H1 (cell line): ENCODE results near the gene DDX18. TPM values are rescaled to one million over a fixed set of nuclear protein-coding genes. Genes with fewer than 3 reads are reported as not detected.

Experiments used
- CTCF ChIA-PET: fragments of 300-600 bp; sonication (Branson Sonifier 250); formaldehyde crosslinking; loops from one replicate; lab custom pipeline; 2021; ENCODE audit not compliant: partially characterized antibody; lab: Charles Lee
- POLR2A ChIA-PET: fragments of 300-600 bp; sonication (Branson Sonifier 250); formaldehyde crosslinking; loops from one replicate; lab custom pipeline; 2021; ENCODE audit warnings: inconsistent platforms; ENCODE audit not compliant: partially characterized antibody; lab: Charles Lee
- DNase-seq, 2 experiments: peaks; one replicate each; pipeline versions ENCODE4 v3.0.0 to v3.0.0-alpha.2; 2010 to 2022; ENCODE audit warnings: low spot score in 2 of 2, low read depth in 1 of 2, mixed read lengths in 1 of 2
- FAIRE-seq: peaks from 2 replicates; lab custom pipeline; 2011; peaks lifted over from hg19 to GRCh38; lab: Jason Lieb, UNC
- H2AFZ ChIP-seq: 2 replicates; pipeline ENCODE4 v1.8.1; 2012; ENCODE audit warnings: low read length, inconsistent platforms
- H2AK5ac ChIP-seq: 2 replicates; pipeline ENCODE4 v1.6.1; 2013; ENCODE audit warnings: low read depth, low read length
- H2BK120ac ChIP-seq: replicated peaks from 2 replicates; pipeline ENCODE3; 2013; ENCODE audit warnings: low read depth, low read length, inconsistent platforms
- H2BK12ac ChIP-seq: 2 replicates; pipeline ENCODE4 v1.6.1; 2013; ENCODE audit warnings: low read depth, low read length
- H2BK15ac ChIP-seq: 2 replicates; pipeline ENCODE4 v1.6.1; 2013; ENCODE audit warnings: low read length
- H2BK20ac ChIP-seq: 2 replicates; pipeline ENCODE4 v1.6.1; 2013; ENCODE audit warnings: low read length
- H2BK5ac ChIP-seq: 2 replicates; pipeline ENCODE4 v1.6.1; 2013; ENCODE audit warnings: low read depth, low read length
- H3K14ac ChIP-seq: 2 replicates; pipeline ENCODE4 v1.6.1; 2013; ENCODE audit warnings: inconsistent platforms; ENCODE audit not compliant: insufficient read length
- H3K18ac ChIP-seq: 2 replicates; pipeline ENCODE4 v1.6.1; 2013; ENCODE audit warnings: low read length; ENCODE audit errors: extremely low read depth
- H3K23ac ChIP-seq: 2 replicates; pipeline ENCODE4 v1.6.1; 2013; ENCODE audit warnings: inconsistent platforms; ENCODE audit not compliant: insufficient read length
- H3K23me2 ChIP-seq: 2 replicates; pipeline ENCODE4 v1.6.1; 2013; ENCODE audit warnings: low read depth, low read length
- H3K27ac ChIP-seq: 2 replicates; pipeline ENCODE4 v1.6.1; 2011; ENCODE audit warnings: low read depth, low read length, inconsistent platforms
- H3K27me3 ChIP-seq, 4 experiments: replicated peaks in 1 of 4; 1 replicate in 1 of 4; 2 replicates in 3 of 4; pipeline versions ENCODE4 v1.6.1 to v1.8.1; 2011 to 2013; ENCODE audit warnings: low read length in 3 of 4, mild to moderate bottlenecking in 3 of 4, inconsistent platforms in 2 of 4, mixed read lengths in 2 of 4, moderate library complexity in 1 of 4; ENCODE audit not compliant: control insufficient read depth in 3 of 4, insufficient read depth in 3 of 4; ENCODE audit errors: extremely low read depth in 1 of 4
- H3K36me3 ChIP-seq, 4 experiments: 2 replicates each; pipeline versions ENCODE4 v1.6.1 to v1.8.1; 2011 to 2013; ENCODE audit warnings: mild to moderate bottlenecking in 4 of 4, low read length in 3 of 4, moderate library complexity in 2 of 4, control low read depth in 1 of 4, inconsistent platforms in 1 of 4; ENCODE audit not compliant: insufficient read depth in 4 of 4, control insufficient read depth in 2 of 4
- H3K4ac ChIP-seq: replicated peaks from 2 replicates; pipeline ENCODE3; 2013; ENCODE audit warnings: low read length, low read depth, mixed read lengths, inconsistent platforms; ENCODE audit not compliant: insufficient read length
- H3K4me1 ChIP-seq, 4 experiments: replicated peaks in 1 of 4; 1 replicate in 1 of 4; 2 replicates in 3 of 4; pipeline versions ENCODE4 v1.6.1 to v1.8.1; 2011 to 2013; ENCODE audit warnings: low read length in 3 of 4, inconsistent platforms in 2 of 4, mixed read lengths in 1 of 4; ENCODE audit not compliant: insufficient read depth in 4 of 4, control insufficient read depth in 3 of 4
- H3K4me2 ChIP-seq, 2 experiments: 2 replicates each; pipeline versions ENCODE4 v1.6.1 to v1.8.1; 2011 to 2013; ENCODE audit warnings: low read depth in 2 of 2, low read length in 2 of 2, control low read depth in 1 of 2, inconsistent platforms in 1 of 2, mild to moderate bottlenecking in 1 of 2; ENCODE audit not compliant: insufficient read depth in 1 of 2
- H3K4me3 ChIP-seq, 4 experiments: fragments of 200-600, 300-600 bp in 1 of 4; sonication (generic), shearing (Covaris generic), sonication (Bioruptor Twin) in 1 of 4; 2 replicates each; pipeline versions ENCODE4 v1.5.1 to v1.8.1; 2011 to 2016; ENCODE audit warnings: low read length in 4 of 4, low read depth in 3 of 4, control low read depth in 2 of 4, inconsistent platforms in 2 of 4, mild to moderate bottlenecking in 2 of 4, mixed read lengths in 1 of 4, moderate library complexity in 1 of 4; ENCODE audit not compliant: insufficient read depth in 2 of 4; ENCODE audit errors: extremely low read depth in 1 of 4
- H3K56ac ChIP-seq: replicated peaks from 2 replicates; pipeline ENCODE3; 2013; ENCODE audit warnings: low read depth, mild to moderate bottlenecking, mixed read lengths, low read length, inconsistent platforms; ENCODE audit not compliant: insufficient read length
- H3K79me1 ChIP-seq: 2 replicates; pipeline ENCODE4 v1.6.1; 2013; ENCODE audit warnings: low read depth, low read length, control low read depth
- H3K79me2 ChIP-seq, 2 experiments: 2 replicates each; pipeline versions ENCODE4 v1.6.1 to v1.8.1; 2012 to 2013; ENCODE audit warnings: low read length in 2 of 2, mild to moderate bottlenecking in 2 of 2, inconsistent platforms in 1 of 2; ENCODE audit not compliant: insufficient read depth in 2 of 2, control insufficient read depth in 1 of 2
- H3K9ac ChIP-seq, 4 experiments: replicated peaks in 1 of 4; 1 replicate in 1 of 4; 2 replicates in 3 of 4; pipeline versions ENCODE4 v1.6.1 to v1.8.1; 2011 to 2013; ENCODE audit warnings: low read depth in 3 of 4, low read length in 3 of 4, control low read depth in 2 of 4, mild to moderate bottlenecking in 2 of 4, moderate library complexity in 2 of 4, inconsistent platforms in 1 of 4; ENCODE audit errors: extremely low read depth in 1 of 4
- H3K9me3 ChIP-seq, 2 experiments: 2 replicates each; pipeline versions ENCODE4 v1.6.1 to v1.8.1; 2012 to 2013; ENCODE audit warnings: mild to moderate bottlenecking in 2 of 2, moderate library complexity in 2 of 2, control low read depth in 1 of 2, inconsistent platforms in 1 of 2, low read depth in 1 of 2, low read length in 1 of 2, mixed read lengths in 1 of 2; ENCODE audit not compliant: insufficient read depth in 2 of 2
- H4K20me1 ChIP-seq, 2 experiments: replicated peaks in 1 of 2; 2 replicates each; pipeline versions ENCODE3 to v1.8.1; 2011 to 2013; ENCODE audit warnings: inconsistent platforms in 2 of 2, low read length in 2 of 2, mild to moderate bottlenecking in 1 of 2; ENCODE audit not compliant: insufficient read depth in 2 of 2, control insufficient read depth in 1 of 2
- H4K5ac ChIP-seq: 2 replicates; pipeline ENCODE4 v1.6.1; 2013; ENCODE audit warnings: low read length, low read depth, mixed read lengths, inconsistent platforms; ENCODE audit not compliant: insufficient read length
- H4K8ac ChIP-seq: 2 replicates; pipeline ENCODE4 v1.8.0; 2013; ENCODE audit warnings: mild to moderate bottlenecking, moderate library complexity, low read length, inconsistent platforms; ENCODE audit not compliant: insufficient read depth; ENCODE audit errors: extremely low read depth
- H4K91ac ChIP-seq: replicated peaks from 2 replicates; pipeline ENCODE3; 2013; ENCODE audit warnings: low read length, mixed read lengths, inconsistent platforms; ENCODE audit not compliant: insufficient read length
- KDM1A ChIP-seq: fragments of 200-600, 300-600 bp; sonication (generic); IDR thresholded peaks from 2 replicates; pipeline ENCODE4 v1.7.1; 2016; ENCODE audit warnings: mild to moderate bottlenecking, low read length, borderline replicate concordance
- POLR2AphosphoS5 ChIP-seq: IDR thresholded peaks from 2 replicates; pipeline ENCODE4 v1.6.1; 2011; ENCODE audit warnings: low read depth, low read length
- RNF2 ChIP-seq: fragments of 200-900, 300-1000 bp; sonication (generic); IDR thresholded peaks from 2 replicates; pipeline ENCODE4 v1.7.1; 2016; ENCODE audit warnings: borderline replicate concordance, low read depth, mild to moderate bottlenecking, antibody characterized with exemption, low read length; ENCODE audit not compliant: poor library complexity, severe bottlenecking; ENCODE audit errors: missing control alignments
- SP2 ChIP-seq: IDR thresholded peaks from 2 replicates; pipeline ENCODE4 v1.6.1; 2012; ENCODE audit warnings: mild to moderate bottlenecking, low read length, inconsistent platforms
- TAF7 ChIP-seq: optimal IDR thresholded peaks from 2 replicates; pipeline ENCODE3; 2011; ENCODE audit warnings: low read depth, mild to moderate bottlenecking, inconsistent platforms, low read length, moderate library complexity, borderline replicate concordance
- polyA plus RNA-seq, 7 experiments: library from polyadenylated mRNA; depleted of rRNA in 3 of 7; stranded (reverse) in 5 of 7; unstranded in 2 of 7; fragments of >200 nt in 5 of 7; fragments of 200-250 nt in 2 of 7; gene quantifications; 1 replicate in 5 of 7; 2 replicates in 1 of 7; 4 replicates in 1 of 7; pipeline versions ENCODE4 v1.2.1 to v1.2.3, GENCODE V29; 2011 to 2013; ENCODE audit warnings: missing spikeins in 2 of 7, mixed read lengths in 2 of 7
- total RNA-seq: library from RNA; stranded (reverse); fragmentation: NEBNext Ultra II Directional; extraction: Animal tissue kit (Norgen Biotek cat#: 25700); gene quantifications from 2 replicates; pipeline ENCODE4 v1.2.1, GENCODE V29; 2021

DDX18 gene
- total and polyA plus RNA-seq, 2 of the 8 experiments (the other 6 are each of a cell fraction or from before 2014, with no cell fraction given) = 31.3 to 119 TPM

GRCh38 chr2:117862459-117862858 lies 48.0 kb downstream of the DDX18 start:
- Histone ChIP-seq H2AFZ (no peak overlapping the region), H3K23me2 (no peaks in the 10 kb centered on the region; the same call in 1 of the 2 replicates), H3K56ac (no peak overlapping the region), H3K4ac (no peak overlapping the region), H3K4me3 (no peak overlapping the region), H3K9me3 (peaks cover 0 to 14% of the 10 kb centered on the region in 2 experiments; a peak in 1 of 4 replicates), H3K79me2 (no peaks in the 10 kb centered on the region), H2BK20ac (no peak overlapping the region), H2BK12ac (no peak overlapping the region), H3K36me3 (no peaks in the 10 kb centered on the region), H4K5ac (no peak overlapping the region), H3K14ac (no peak overlapping the region), H2BK15ac (no peak overlapping the region), H3K27ac (no peak overlapping the region), H4K20me1 (no peaks in the 10 kb centered on the region), H3K9ac (no peak overlapping the region), H2BK5ac (no peak overlapping the region), H3K18ac (no peak overlapping the region), H2BK120ac (no peak overlapping the region), H3K27me3 (peaks cover 0 to 16% (median 1%) of the 10 kb centered on the region in 4 experiments; a peak in 2 of 7 replicates), H3K79me1 (no peaks in the 10 kb centered on the region), H3K23ac (no peak overlapping the region), H2AK5ac (no peak overlapping the region), H3K4me1 (no peaks in the 10 kb centered on the region), H4K91ac (no peak overlapping the region), H4K8ac (no peak overlapping the region), H3K4me2 (no peak overlapping the region)
- TF ChIP-seq POLR2AphosphoS5 (no peak), SP2 (no peak), KDM1A (no peak), TAF7 (no peak), RNF2 (no peak)
- ChIA-PET CTCF (interaction anchor here (1.2 kb wide), 1 partner anchor 55 kb away, joined by 3 read pairs; no protein-coding TSS in a partner anchor), POLR2A (interaction anchor here (0.9 kb wide), 1 partner anchor 12 kb away, joined by 4 read pairs; no protein-coding TSS in a partner anchor)
- FAIRE-seq = no peak
- no peak for DNase-seq
